H1 (cell line): ENCODE measurements around the gene PKDREJ. TPM values are rescaled to one million over a fixed set of nuclear protein-coding genes. Genes with fewer than 3 reads are reported as not detected.

ENCODE experiments used
- CTCF ChIA-PET: fragments of 300-600 bp; sonication (Branson Sonifier 250); formaldehyde crosslinking; loops from one replicate; lab custom pipeline; 2021; ENCODE audit not compliant: partially characterized antibody; lab: Charles Lee
- POLR2A ChIA-PET: fragments of 300-600 bp; sonication (Branson Sonifier 250); formaldehyde crosslinking; loops from one replicate; lab custom pipeline; 2021; ENCODE audit warnings: inconsistent platforms; ENCODE audit not compliant: partially characterized antibody; lab: Charles Lee
- DNase-seq, 2 experiments: peaks; one replicate each; pipeline versions ENCODE4 v3.0.0 to v3.0.0-alpha.2; 2010 to 2022; ENCODE audit warnings: low spot score in 2 of 2, low read depth in 1 of 2, mixed read lengths in 1 of 2
- FAIRE-seq: peaks from 2 replicates; lab custom pipeline; 2011; peaks lifted over from hg19 to GRCh38; lab: Jason Lieb, UNC
- H2AFZ ChIP-seq: 2 replicates; pipeline ENCODE4 v1.8.1; 2012; ENCODE audit warnings: low read length, inconsistent platforms
- H2AK5ac ChIP-seq: 2 replicates; pipeline ENCODE4 v1.6.1; 2013; ENCODE audit warnings: low read depth, low read length
- H2BK120ac ChIP-seq: replicated peaks from 2 replicates; pipeline ENCODE3; 2013; ENCODE audit warnings: low read depth, low read length, inconsistent platforms
- H2BK12ac ChIP-seq: 2 replicates; pipeline ENCODE4 v1.6.1; 2013; ENCODE audit warnings: low read depth, low read length
- H2BK15ac ChIP-seq: 2 replicates; pipeline ENCODE4 v1.6.1; 2013; ENCODE audit warnings: low read length
- H2BK20ac ChIP-seq: 2 replicates; pipeline ENCODE4 v1.6.1; 2013; ENCODE audit warnings: low read length
- H2BK5ac ChIP-seq: 2 replicates; pipeline ENCODE4 v1.6.1; 2013; ENCODE audit warnings: low read depth, low read length
- H3K14ac ChIP-seq: 2 replicates; pipeline ENCODE4 v1.6.1; 2013; ENCODE audit warnings: inconsistent platforms; ENCODE audit not compliant: insufficient read length
- H3K18ac ChIP-seq: 2 replicates; pipeline ENCODE4 v1.6.1; 2013; ENCODE audit warnings: low read length; ENCODE audit errors: extremely low read depth
- H3K23ac ChIP-seq: 2 replicates; pipeline ENCODE4 v1.6.1; 2013; ENCODE audit warnings: inconsistent platforms; ENCODE audit not compliant: insufficient read length
- H3K23me2 ChIP-seq: 2 replicates; pipeline ENCODE4 v1.6.1; 2013; ENCODE audit warnings: low read depth, low read length
- H3K27ac ChIP-seq: 2 replicates; pipeline ENCODE4 v1.6.1; 2011; ENCODE audit warnings: low read depth, low read length, inconsistent platforms
- H3K27me3 ChIP-seq, 4 experiments: replicated peaks in 1 of 4; 1 replicate in 1 of 4; 2 replicates in 3 of 4; pipeline versions ENCODE4 v1.6.1 to v1.8.1; 2011 to 2013; ENCODE audit warnings: low read length in 3 of 4, mild to moderate bottlenecking in 3 of 4, inconsistent platforms in 2 of 4, mixed read lengths in 2 of 4, moderate library complexity in 1 of 4; ENCODE audit not compliant: control insufficient read depth in 3 of 4, insufficient read depth in 3 of 4; ENCODE audit errors: extremely low read depth in 1 of 4
- H3K36me3 ChIP-seq, 4 experiments: 2 replicates each; pipeline versions ENCODE4 v1.6.1 to v1.8.1; 2011 to 2013; ENCODE audit warnings: mild to moderate bottlenecking in 4 of 4, low read length in 3 of 4, moderate library complexity in 2 of 4, control low read depth in 1 of 4, inconsistent platforms in 1 of 4; ENCODE audit not compliant: insufficient read depth in 4 of 4, control insufficient read depth in 2 of 4
- H3K4ac ChIP-seq: replicated peaks from 2 replicates; pipeline ENCODE3; 2013; ENCODE audit warnings: low read length, low read depth, mixed read lengths, inconsistent platforms; ENCODE audit not compliant: insufficient read length
- H3K4me1 ChIP-seq, 4 experiments: replicated peaks in 1 of 4; 1 replicate in 1 of 4; 2 replicates in 3 of 4; pipeline versions ENCODE4 v1.6.1 to v1.8.1; 2011 to 2013; ENCODE audit warnings: low read length in 3 of 4, inconsistent platforms in 2 of 4, mixed read lengths in 1 of 4; ENCODE audit not compliant: insufficient read depth in 4 of 4, control insufficient read depth in 3 of 4
- H3K4me2 ChIP-seq, 2 experiments: 2 replicates each; pipeline versions ENCODE4 v1.6.1 to v1.8.1; 2011 to 2013; ENCODE audit warnings: low read depth in 2 of 2, low read length in 2 of 2, control low read depth in 1 of 2, inconsistent platforms in 1 of 2, mild to moderate bottlenecking in 1 of 2; ENCODE audit not compliant: insufficient read depth in 1 of 2
- H3K4me3 ChIP-seq, 4 experiments: fragments of 200-600, 300-600 bp in 1 of 4; sonication (generic), shearing (Covaris generic), sonication (Bioruptor Twin) in 1 of 4; 2 replicates each; pipeline versions ENCODE4 v1.5.1 to v1.8.1; 2011 to 2016; ENCODE audit warnings: low read length in 4 of 4, low read depth in 3 of 4, control low read depth in 2 of 4, inconsistent platforms in 2 of 4, mild to moderate bottlenecking in 2 of 4, mixed read lengths in 1 of 4, moderate library complexity in 1 of 4; ENCODE audit not compliant: insufficient read depth in 2 of 4; ENCODE audit errors: extremely low read depth in 1 of 4
- H3K56ac ChIP-seq: replicated peaks from 2 replicates; pipeline ENCODE3; 2013; ENCODE audit warnings: low read depth, mild to moderate bottlenecking, mixed read lengths, low read length, inconsistent platforms; ENCODE audit not compliant: insufficient read length
- H3K79me1 ChIP-seq: 2 replicates; pipeline ENCODE4 v1.6.1; 2013; ENCODE audit warnings: low read depth, low read length, control low read depth
- H3K79me2 ChIP-seq, 2 experiments: 2 replicates each; pipeline versions ENCODE4 v1.6.1 to v1.8.1; 2012 to 2013; ENCODE audit warnings: low read length in 2 of 2, mild to moderate bottlenecking in 2 of 2, inconsistent platforms in 1 of 2; ENCODE audit not compliant: insufficient read depth in 2 of 2, control insufficient read depth in 1 of 2
- H3K9ac ChIP-seq, 4 experiments: replicated peaks in 1 of 4; 1 replicate in 1 of 4; 2 replicates in 3 of 4; pipeline versions ENCODE4 v1.6.1 to v1.8.1; 2011 to 2013; ENCODE audit warnings: low read depth in 3 of 4, low read length in 3 of 4, control low read depth in 2 of 4, mild to moderate bottlenecking in 2 of 4, moderate library complexity in 2 of 4, inconsistent platforms in 1 of 4; ENCODE audit errors: extremely low read depth in 1 of 4
- H3K9me3 ChIP-seq, 2 experiments: 2 replicates each; pipeline versions ENCODE4 v1.6.1 to v1.8.1; 2012 to 2013; ENCODE audit warnings: mild to moderate bottlenecking in 2 of 2, moderate library complexity in 2 of 2, control low read depth in 1 of 2, inconsistent platforms in 1 of 2, low read depth in 1 of 2, low read length in 1 of 2, mixed read lengths in 1 of 2; ENCODE audit not compliant: insufficient read depth in 2 of 2
- H4K20me1 ChIP-seq, 2 experiments: replicated peaks in 1 of 2; 2 replicates each; pipeline versions ENCODE3 to v1.8.1; 2011 to 2013; ENCODE audit warnings: inconsistent platforms in 2 of 2, low read length in 2 of 2, mild to moderate bottlenecking in 1 of 2; ENCODE audit not compliant: insufficient read depth in 2 of 2, control insufficient read depth in 1 of 2
- H4K5ac ChIP-seq: 2 replicates; pipeline ENCODE4 v1.6.1; 2013; ENCODE audit warnings: low read length, low read depth, mixed read lengths, inconsistent platforms; ENCODE audit not compliant: insufficient read length
- H4K8ac ChIP-seq: 2 replicates; pipeline ENCODE4 v1.8.0; 2013; ENCODE audit warnings: mild to moderate bottlenecking, moderate library complexity, low read length, inconsistent platforms; ENCODE audit not compliant: insufficient read depth; ENCODE audit errors: extremely low read depth
- H4K91ac ChIP-seq: replicated peaks from 2 replicates; pipeline ENCODE3; 2013; ENCODE audit warnings: low read length, mixed read lengths, inconsistent platforms; ENCODE audit not compliant: insufficient read length
- CTBP2 ChIP-seq: IDR thresholded peaks from 2 replicates; pipeline ENCODE4 v1.7.0; 2011; ENCODE audit warnings: borderline replicate concordance, mild to moderate bottlenecking, moderate library complexity, mixed read lengths, low read length; ENCODE audit not compliant: insufficient read depth, insufficient read length
- KDM5A ChIP-seq: fragments of 200-600 bp; IDR thresholded peaks from 2 replicates; pipeline ENCODE4 v1.7.1; 2012; ENCODE audit warnings: mild to moderate bottlenecking, low read length, inconsistent platforms, mixed read lengths
- MAFK ChIP-seq: IDR thresholded peaks from 2 replicates; pipeline ENCODE4 v1.6.1; 2012; ENCODE audit warnings: low read depth, mild to moderate bottlenecking, improper control_type of control experiment, low read length
- RFX5 ChIP-seq: IDR thresholded peaks from 2 replicates; pipeline ENCODE4 v1.6.1; 2011; ENCODE audit warnings: low read depth, low read length, improper control_type of control experiment, borderline replicate concordance
- RNF2 ChIP-seq: fragments of 200-900, 300-1000 bp; sonication (generic); IDR thresholded peaks from 2 replicates; pipeline ENCODE4 v1.7.1; 2016; ENCODE audit warnings: borderline replicate concordance, low read depth, mild to moderate bottlenecking, antibody characterized with exemption, low read length; ENCODE audit not compliant: poor library complexity, severe bottlenecking; ENCODE audit errors: missing control alignments
- SUZ12 ChIP-seq: fragments of 200-600 bp; sonication (generic); IDR thresholded peaks from 2 replicates; pipeline ENCODE4 v1.6.1; 2012; ENCODE audit warnings: mild to moderate bottlenecking, inconsistent platforms, low read length, moderate library complexity, mixed read lengths
- TEAD4 ChIP-seq: IDR thresholded peaks from 2 replicates; pipeline ENCODE4 v1.6.1; 2012; ENCODE audit warnings: low read depth, low read length, inconsistent platforms, mixed read lengths
- WGBS, 2 experiments: shearing (Covaris generic) in 1 of 2; methylation state at CpG; one replicate each; pipeline versions ENCODE4 v1.1.6 to v1.1.7; 2013 to 2015; ENCODE audit warnings: low lambda C conversion rate in 2 of 2, mixed read lengths in 2 of 2, inconsistent platforms in 1 of 2, low coverage in 1 of 2, missing lambda C conversion rate in 1 of 2; ENCODE audit not compliant: insufficient replicate concordance in 2 of 2, insufficient coverage in 1 of 2, insufficient read length in 1 of 2; ENCODE audit errors: extremely low coverage in 1 of 2, missing lambda C conversion rate in 1 of 2; 5-methylcytosine and 5-hydroxymethylcytosine counted together
- polyA plus RNA-seq, 7 experiments: library from polyadenylated mRNA; depleted of rRNA in 3 of 7; stranded (reverse) in 5 of 7; unstranded in 2 of 7; fragments of >200 nt in 5 of 7; fragments of 200-250 nt in 2 of 7; gene quantifications; 1 replicate in 5 of 7; 2 replicates in 1 of 7; 4 replicates in 1 of 7; pipeline versions ENCODE4 v1.2.1 to v1.2.3, GENCODE V29; 2011 to 2013; ENCODE audit warnings: missing spikeins in 2 of 7, mixed read lengths in 2 of 7
- total RNA-seq: library from RNA; stranded (reverse); fragmentation: NEBNext Ultra II Directional; extraction: Animal tissue kit (Norgen Biotek cat#: 25700); gene quantifications from 2 replicates; pipeline ENCODE4 v1.2.1, GENCODE V29; 2021
- TF ChIP-seq, protein P1 (sequence below): IDR thresholded peaks from 2 replicates; pipeline ENCODE4 v1.6.1; 2011; ENCODE audit warnings: low read depth, mild to moderate bottlenecking, low read length; ENCODE audit not compliant: insufficient read depth
- TF ChIP-seq, protein P2 (sequence below): IDR thresholded peaks from 2 replicates; pipeline ENCODE4 v1.6.1; 2012; ENCODE audit warnings: inconsistent platforms

The PKDREJ gene
- total and polyA plus RNA-seq, 2 of the 8 experiments (the other 6 are each of a cell fraction or from before 2014, with no cell fraction given) = 0.02 to 0.04 TPM

DNA sequence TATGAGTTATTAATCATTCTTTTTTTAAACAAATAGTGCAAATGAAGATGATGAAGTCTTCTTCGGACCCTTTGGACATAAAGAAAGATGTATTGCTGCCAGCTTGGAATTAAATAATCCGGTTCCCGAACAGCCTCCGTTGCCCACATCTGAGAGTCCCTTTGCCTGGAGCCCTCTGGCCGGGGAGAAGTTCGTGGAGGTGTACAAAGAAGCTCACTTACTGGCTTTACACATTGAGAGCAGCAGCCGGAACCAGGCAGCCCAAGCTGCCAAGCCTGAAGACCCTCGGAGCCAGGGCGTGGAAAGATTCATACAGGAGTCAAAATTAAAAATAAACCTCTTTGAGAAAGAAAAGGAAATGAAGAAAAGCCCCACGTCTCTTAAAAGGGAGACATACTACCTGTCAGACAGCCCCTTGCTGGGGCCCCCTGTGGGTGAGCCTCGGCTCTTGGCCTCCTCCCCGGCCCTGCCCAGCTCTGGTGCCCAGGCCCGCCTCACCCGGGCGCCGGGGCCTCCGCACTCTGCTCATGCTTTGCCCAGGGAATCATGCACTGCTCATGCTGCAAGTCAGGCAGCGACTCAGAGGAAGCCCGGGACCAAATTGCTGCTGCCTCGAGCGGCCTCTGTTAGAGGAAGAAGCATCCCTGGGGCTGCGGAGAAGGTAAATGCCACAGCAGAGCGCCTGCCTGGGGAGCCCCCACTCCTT, 45.3 kb upstream of the PKDREJ start:
- Histone ChIP-seq H3K18ac (no peak overlapping the region), H4K5ac (no peak overlapping the region), H2BK20ac (no peak overlapping the region), H2BK120ac (no peak overlapping the region), H3K23ac (no peak overlapping the region), H2BK5ac (no peak overlapping the region), H2BK15ac (no peak overlapping the region), H3K23me2 (no peaks in the 10 kb centered on the region), H3K14ac (no peak overlapping the region), H2BK12ac (no peak overlapping the region), H2AK5ac (no peak overlapping the region), H3K79me2 (peaks cover 1 to 21% of the 10 kb centered on the region in 2 experiments; a peak in 3 of 4 replicates), H3K4me1 (no peaks in the 10 kb centered on the region), H3K9me3 (no peaks in the 10 kb centered on the region), H3K4me3 (no peak overlapping the region), H2AFZ (no peak overlapping the region), H3K56ac (no peak overlapping the region), H3K27me3 (no peaks in the 10 kb centered on the region), H3K4ac (no peak overlapping the region), H3K9ac (no peak overlapping the region), H3K79me1 (peaks cover 1% of the 10 kb centered on the region; the same call in 1 of the 2 replicates), H3K36me3 (peaks cover 5 to 22% (median 11%) of the 10 kb centered on the region in 4 experiments), H4K20me1 (peaks cover 0 to 4% of the 10 kb centered on the region in 2 experiments), H3K4me2 (no peak overlapping the region), H4K8ac (no peak overlapping the region), H4K91ac (no peak overlapping the region), H3K27ac (no peak overlapping the region)
- FAIRE-seq (no peak), DNase-seq (no peak)
- ChIA-PET POLR2A (interaction anchor here (1.7 kb wide), 1 partner anchor 58 kb away, joined by 4 read pairs; the partner anchor contains the start of gene CDPF1), CTCF (interaction anchor here (1.3 to 1.5 kb wide), 2 partner anchors 9 to 186 kb away, joined by 3 read pairs; no protein-coding TSS in a partner anchor)
- 90% methylated on average over 20 of the region's 23 CpGs; no CpG with 5 or more reads in 1 of the 2 experiments for WGBS, 2 experiments
- TF ChIP-seq, protein P1, sequence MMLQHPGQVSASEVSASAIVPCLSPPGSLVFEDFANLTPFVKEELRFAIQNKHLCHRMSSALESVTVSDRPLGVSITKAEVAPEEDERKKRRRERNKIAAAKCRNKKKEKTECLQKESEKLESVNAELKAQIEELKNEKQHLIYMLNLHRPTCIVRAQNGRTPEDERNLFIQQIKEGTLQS = no peak
- TF ChIP-seq MAFK = no peak
- TF ChIP-seq SUZ12 = no peak
- TF ChIP-seq TEAD4 = no peak
- TF ChIP-seq, protein P2, sequence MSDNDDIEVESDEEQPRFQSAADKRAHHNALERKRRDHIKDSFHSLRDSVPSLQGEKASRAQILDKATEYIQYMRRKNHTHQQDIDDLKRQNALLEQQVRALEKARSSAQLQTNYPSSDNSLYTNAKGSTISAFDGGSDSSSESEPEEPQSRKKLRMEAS = no peak
- no peak for TF ChIP-seq CTBP2
- no peak for TF ChIP-seq KDM5A
- TF ChIP-seq RFX5 = no peak
- TF ChIP-seq RNF2 = no peak
